Activated CD8-positive, alpha-beta T cell treated with anti-CD3 and anti-CD28 coated beads for 36 hours (primary cell): ENCODE measurements around the gene UGT1A7. TPM values are rescaled to one million over a fixed set of nuclear protein-coding genes. Genes with fewer than 3 reads are reported as not detected.

Experiments used
- ATAC-seq: fragments of 200-7000 bp; cut with Tn5 transposase; one replicate; pipeline ENCODE4 v1.10.0; 2021; ENCODE audit warnings: mild to moderate bottlenecking, moderate library complexity
- CTCF ChIA-PET: fragments of 350-600 bp; sonication (Branson Sonifier 250); formaldehyde crosslinking; loops from one replicate; lab custom pipeline; 2021; ENCODE audit warnings: antibody characterized with exemption; lab: Charles Lee
- POLR2A ChIA-PET: fragments of 350-600 bp; sonication (Branson Sonifier 250); formaldehyde crosslinking; loops from one replicate; lab custom pipeline; 2021; ENCODE audit warnings: antibody characterized with exemption; lab: Charles Lee
- DNase-seq: peaks from one replicate; pipeline ENCODE4 v3.0.0-alpha.2; 2020
- H3K27ac Mint-ChIP-seq: one replicate; pipeline ENCODE4 v1.8.0; 2021; ENCODE audit warnings: mild to moderate bottlenecking, mixed read lengths
- H3K27me3 Mint-ChIP-seq: one replicate; pipeline ENCODE4 v1.8.0; 2021; ENCODE audit warnings: mixed read lengths
- H3K36me3 Mint-ChIP-seq: one replicate; pipeline ENCODE4 v1.8.0; 2021; ENCODE audit warnings: low read depth, mixed read lengths
- H3K4me1 Mint-ChIP-seq: one replicate; pipeline ENCODE4 v1.8.0; 2021; ENCODE audit warnings: low read depth, mixed read lengths
- H3K4me3 Mint-ChIP-seq: one replicate; pipeline ENCODE4 v1.8.0; 2021; ENCODE audit warnings: mild to moderate bottlenecking, moderate library complexity, mixed read lengths
- H3K9me3 Mint-ChIP-seq: one replicate; pipeline ENCODE4 v1.8.0; 2021; ENCODE audit warnings: mixed read lengths
- intact Hi-C: fragments of 100-400 bp; cut with micrococcal nuclease; formaldehyde crosslinking; loops from one replicate; pipeline ENCODE4 v1.10.0; 2022
- total RNA-seq, 2 experiments: library from RNA; stranded (reverse); gene quantifications; one replicate each; pipeline ENCODE4 v1.2.3, GENCODE V29; 2021
- TF ChIP-seq, protein P1 (sequence below): fragments of 200-600 bp; IDR thresholded peaks from one replicate; pipeline ENCODE4 v1.8.0; 2022; ENCODE audit warnings: antibody characterized with exemption, mild to moderate bottlenecking

The UGT1A7 gene
- total RNA-seq, 2 experiments from 2014 or later: not detected

DNA sequence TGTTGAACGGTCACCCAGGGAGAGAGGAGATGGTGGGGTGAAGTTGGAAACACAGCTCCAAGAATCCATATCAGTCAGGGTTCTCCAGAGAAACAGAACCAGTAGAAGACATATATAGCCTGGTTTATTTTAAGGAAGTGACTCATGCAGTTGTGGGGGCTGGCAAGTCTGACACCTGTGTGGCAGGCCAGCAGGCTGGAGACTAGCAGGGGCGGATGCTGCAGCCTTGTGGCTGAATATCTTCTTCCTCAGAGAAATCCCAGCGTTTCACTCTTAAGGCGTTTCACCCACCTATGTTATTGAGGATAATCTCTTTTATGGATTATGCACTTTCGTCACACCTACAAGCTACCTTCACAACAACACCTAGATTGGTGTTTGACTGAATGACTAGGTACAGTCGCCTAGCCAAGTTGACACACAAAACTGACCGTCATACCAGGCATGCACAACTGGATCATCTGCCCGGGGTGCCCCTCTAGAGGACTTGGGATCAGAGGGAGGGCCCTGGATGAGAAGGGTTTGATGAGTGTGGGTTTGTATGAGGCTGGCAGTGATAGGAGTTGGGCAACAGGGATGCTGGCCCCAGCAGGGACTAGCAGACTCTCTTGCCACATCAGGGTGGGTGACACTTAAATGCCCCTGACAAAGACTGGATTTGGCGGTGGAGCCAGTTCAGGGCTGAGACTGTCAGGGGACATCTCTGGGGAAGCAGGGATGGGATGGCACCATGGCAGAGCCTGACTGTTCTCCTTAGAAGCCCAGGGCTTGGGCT lies 119.8 kb downstream of the UGT1A7 start:
- no peak overlapping the region for H3K4me3 Mint-ChIP-seq
- peak; percentile 91 for ATAC-seq
- H3K9me3 Mint-ChIP-seq: no peaks in the 10 kb centered on the region
- TF ChIP-seq, protein P1, sequence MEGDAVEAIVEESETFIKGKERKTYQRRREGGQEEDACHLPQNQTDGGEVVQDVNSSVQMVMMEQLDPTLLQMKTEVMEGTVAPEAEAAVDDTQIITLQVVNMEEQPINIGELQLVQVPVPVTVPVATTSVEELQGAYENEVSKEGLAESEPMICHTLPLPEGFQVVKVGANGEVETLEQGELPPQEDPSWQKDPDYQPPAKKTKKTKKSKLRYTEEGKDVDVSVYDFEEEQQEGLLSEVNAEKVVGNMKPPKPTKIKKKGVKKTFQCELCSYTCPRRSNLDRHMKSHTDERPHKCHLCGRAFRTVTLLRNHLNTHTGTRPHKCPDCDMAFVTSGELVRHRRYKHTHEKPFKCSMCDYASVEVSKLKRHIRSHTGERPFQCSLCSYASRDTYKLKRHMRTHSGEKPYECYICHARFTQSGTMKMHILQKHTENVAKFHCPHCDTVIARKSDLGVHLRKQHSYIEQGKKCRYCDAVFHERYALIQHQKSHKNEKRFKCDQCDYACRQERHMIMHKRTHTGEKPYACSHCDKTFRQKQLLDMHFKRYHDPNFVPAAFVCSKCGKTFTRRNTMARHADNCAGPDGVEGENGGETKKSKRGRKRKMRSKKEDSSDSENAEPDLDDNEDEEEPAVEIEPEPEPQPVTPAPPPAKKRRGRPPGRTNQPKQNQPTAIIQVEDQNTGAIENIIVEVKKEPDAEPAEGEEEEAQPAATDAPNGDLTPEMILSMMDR: no peak
- H3K36me3 Mint-ChIP-seq: no peaks in the 10 kb centered on the region
- peaks cover 5% of the 10 kb centered on the region for H3K27me3 Mint-ChIP-seq
- CTCF ChIA-PET: no interaction called here
- H3K27ac Mint-ChIP-seq: no peak overlapping the region
- H3K4me1 Mint-ChIP-seq: peaks cover 2% of the 10 kb centered on the region
- DNase-seq: peak; percentile 69
- POLR2A ChIA-PET: no interaction called here
- intact Hi-C loops: no loop called here

DNA sequence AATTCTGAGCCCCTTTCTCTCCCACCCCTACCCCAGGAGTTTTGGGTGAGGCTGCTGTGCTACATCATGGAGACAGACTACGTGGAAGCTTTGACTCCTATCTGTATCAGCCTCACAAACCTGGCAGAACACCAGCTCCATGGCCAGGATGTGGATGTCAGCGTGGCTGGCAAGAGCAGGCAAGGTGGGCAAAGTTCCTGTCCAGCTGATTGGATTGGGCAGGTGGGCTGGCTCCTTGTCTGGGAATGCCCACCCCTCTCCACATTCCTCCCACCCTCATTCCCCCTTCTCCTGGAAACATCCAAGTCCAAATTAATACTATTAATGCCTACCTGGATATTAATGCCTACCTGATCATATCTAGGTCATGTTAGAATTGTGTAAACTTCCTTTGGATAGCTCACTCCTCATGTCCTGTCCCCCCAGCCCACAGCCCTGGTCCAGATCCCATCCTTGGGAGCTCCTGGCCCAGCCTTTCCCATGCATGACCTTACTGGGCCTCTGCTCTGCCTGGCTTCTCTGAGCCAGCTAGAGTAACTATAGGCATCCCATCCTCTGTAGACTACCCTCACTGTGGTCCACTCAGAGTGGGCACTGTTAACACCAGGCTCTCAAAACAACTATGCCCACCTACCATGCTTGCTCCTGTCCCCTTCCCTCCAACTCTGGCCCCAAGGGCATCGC lies 120.6 kb downstream of the UGT1A7 start:
- peaks cover 2% of the 10 kb centered on the region for H3K4me1 Mint-ChIP-seq
- peaks cover 5% of the 10 kb centered on the region for H3K27me3 Mint-ChIP-seq
- intact Hi-C loops: no loop called here
- CTCF ChIA-PET: no interaction called here
- no peak overlapping the region for H3K4me3 Mint-ChIP-seq
- H3K9me3 Mint-ChIP-seq: no peaks in the 10 kb centered on the region
- TF ChIP-seq, protein P1: no peak
- no peak for ATAC-seq
- H3K27ac Mint-ChIP-seq: no peak overlapping the region
- H3K36me3 Mint-ChIP-seq: no peaks in the 10 kb centered on the region
- POLR2A ChIA-PET: no interaction called here
- no peak for DNase-seq

DNA sequence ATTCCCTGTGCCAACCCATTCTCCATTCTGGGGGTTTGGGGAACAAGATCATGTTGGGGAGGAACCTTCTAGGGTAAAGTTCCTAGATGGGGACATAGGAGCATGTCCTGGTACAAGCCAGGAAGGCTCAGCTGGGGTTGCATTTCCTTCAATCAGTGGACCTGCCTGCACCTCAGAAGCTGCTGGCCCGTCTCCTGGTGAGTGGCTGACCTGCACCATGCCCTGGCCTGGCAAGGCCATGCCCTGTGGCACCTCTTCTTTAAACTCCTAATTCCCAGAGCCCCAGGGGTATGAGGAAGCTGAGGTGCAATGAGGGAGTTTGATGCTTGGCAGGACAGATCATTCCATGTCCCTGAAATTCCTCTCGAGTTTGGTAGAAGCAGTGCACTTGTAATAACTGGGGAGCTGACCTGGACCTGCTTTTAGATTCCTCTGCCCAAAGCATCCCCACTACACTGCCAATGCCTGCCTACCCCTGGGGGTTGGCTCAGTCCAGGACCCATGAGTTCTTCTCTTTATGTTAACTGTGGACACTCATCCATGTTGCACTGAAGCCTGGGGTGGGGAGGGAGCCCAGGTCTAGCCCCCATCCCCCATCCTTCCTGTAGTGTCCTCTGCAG lies 121.7 kb downstream of the UGT1A7 start:
- Mint-ChIP-seq H3K27me3 (peaks cover 7% of the 10 kb centered on the region), H3K36me3 (no peaks in the 10 kb centered on the region), H3K27ac (no peak overlapping the region), H3K4me3 (no peak overlapping the region), H3K9me3 (no peaks in the 10 kb centered on the region), H3K4me1 (peaks cover 2% of the 10 kb centered on the region)
- intact Hi-C loops: no loop called here
- TF ChIP-seq, protein P1: no peak
- ATAC-seq (no peak), DNase-seq (no peak)
- CTCF ChIA-PET: no interaction called here
- POLR2A ChIA-PET: no interaction called here

DNA sequence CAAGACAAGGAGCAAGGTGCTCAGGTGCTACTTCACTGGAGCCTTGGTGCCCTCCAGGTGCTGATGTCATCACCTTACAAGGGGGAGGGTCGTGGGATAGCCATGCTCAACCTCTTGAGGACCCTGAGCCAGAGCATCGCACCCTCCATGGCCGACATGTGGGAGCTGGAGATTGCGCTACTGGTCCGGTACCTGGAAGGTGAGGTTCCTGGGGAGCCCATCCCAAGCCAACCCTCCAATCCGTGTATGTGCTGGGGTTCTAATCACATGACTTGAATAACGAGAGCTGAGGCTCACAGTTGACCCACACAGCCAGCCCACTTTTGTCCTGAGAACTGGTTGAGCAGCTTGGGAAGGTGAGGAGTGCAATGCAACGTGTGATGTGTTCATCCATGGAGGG lies 122.3 kb downstream of the UGT1A7 start:
- H3K27ac Mint-ChIP-seq: no peak overlapping the region
- H3K4me3 Mint-ChIP-seq: no peak overlapping the region
- ChIA-PET POLR2A (interaction anchor here (0.6 kb wide), 1 partner anchor 78 kb away, joined by 3 read pairs; no protein-coding TSS in a partner anchor), CTCF (interaction anchor here (1.8 kb wide), 1 partner anchor 8 kb away, joined by 5 read pairs; no protein-coding TSS in a partner anchor)
- TF ChIP-seq, protein P1: no peak
- no peak for ATAC-seq
- DNase-seq: no peak
- peaks cover 2% of the 10 kb centered on the region for H3K4me1 Mint-ChIP-seq
- H3K9me3 Mint-ChIP-seq: no peaks in the 10 kb centered on the region
- intact Hi-C loops: no loop called here
- peaks cover 7% of the 10 kb centered on the region for H3K27me3 Mint-ChIP-seq
- no peaks in the 10 kb centered on the region for H3K36me3 Mint-ChIP-seq
